Hepatocyte (in vitro differentiated cells): ENCODE data around the gene PAX7.

ENCODE experiments used
- EZH2 ChIP-seq: fragments of 200-600 bp; sonication (generic); IDR thresholded peaks from 2 replicates; pipeline ENCODE4 v1.6.1; 2016; ENCODE audit warnings: antibody characterized with exemption, mild to moderate bottlenecking, borderline replicate concordance
- EZH2phosphoT487 ChIP-seq: fragments of 200-600 bp; sonication (generic); IDR thresholded peaks from one replicate; pipeline ENCODE4 v1.6.1; 2018; ENCODE audit warnings: antibody characterized with exemption, mild to moderate bottlenecking, low read depth, moderate library complexity; ENCODE audit not compliant: unreplicated experiment, severe bottlenecking

DNA sequence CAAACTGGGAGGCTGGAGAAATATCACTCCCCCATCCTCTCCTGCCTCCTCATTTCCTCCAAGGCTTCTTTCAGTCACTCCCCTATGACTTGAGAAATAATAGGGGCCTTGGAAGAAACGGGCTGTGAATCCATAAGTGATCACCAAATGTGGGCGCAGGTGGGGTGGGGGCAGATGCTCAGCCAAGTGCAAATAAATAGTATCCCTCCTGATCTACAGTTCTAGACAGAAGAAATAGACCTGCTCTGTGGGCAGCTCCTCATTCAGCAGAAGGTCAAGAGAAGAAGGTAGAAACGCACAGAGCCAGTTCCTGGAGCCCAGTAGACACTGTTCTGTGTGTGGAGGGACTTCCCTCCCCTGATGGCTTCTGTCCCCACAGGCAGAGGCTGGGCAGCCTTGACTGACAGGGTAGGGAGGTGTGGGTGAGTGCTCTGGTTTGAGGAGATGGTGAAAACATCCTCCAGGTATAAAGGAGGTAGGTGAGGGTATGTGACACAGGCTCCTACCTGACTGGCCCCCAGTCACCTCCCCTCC, 17.1 kb downstream of the PAX7 start:
- no peak for TF ChIP-seq EZH2
- TF ChIP-seq EZH2phosphoT487 = no peak
